PC-9 (cell line): ENCODE measurements around the gene SENP6. TPM values are rescaled to one million over a fixed set of nuclear protein-coding genes. Genes with fewer than 3 reads are reported as not detected.

Source experiments
- BruUV-seq: library from RNA; stranded (reverse); fragments of 400-500 nt; replicated peaks from 2 replicates; lab custom pipeline; 2021; lab: Mats Ljungman, UMichigan
- CTCF ChIA-PET: fragments of 300-600 bp; sonication (Branson Sonifier 250); formaldehyde crosslinking; loops from one replicate; lab custom pipeline; 2022; ENCODE audit warnings: antibody characterized with exemption; lab: Charles Lee
- POLR2A ChIA-PET: fragments of 300-600 bp; sonication (Branson Sonifier 250); formaldehyde crosslinking; loops from one replicate; lab custom pipeline; 2022; ENCODE audit warnings: antibody characterized with exemption; ENCODE audit not compliant: unreplicated experiment; lab: Charles Lee
- DNase-seq, 2 experiments: peaks; one replicate each; pipeline versions ENCODE4 v3.0.0 to v3.0.0-alpha.2; 2015 to 2022; ENCODE audit warnings: mixed read lengths in 1 of 2
- H2AFZ ChIP-seq: fragments of 200-600 bp; sonication (generic); 2 replicates; pipeline ENCODE4 v1.8.1; 2017; ENCODE audit warnings: antibody characterized with exemption
- H3F3A ChIP-seq: fragments of 200-600 bp; sonication (generic); 2 replicates; pipeline ENCODE4 v1.8.1; 2017; ENCODE audit warnings: antibody characterized with exemption, mild to moderate bottlenecking, low read depth; ENCODE audit not compliant: insufficient read depth
- H3K27ac ChIP-seq: fragments of 200-600 bp; sonication (generic); 2 replicates; pipeline ENCODE4 v1.6.1; 2016; ENCODE audit warnings: mixed run types
- H3K27me3 ChIP-seq: fragments of 200-600 bp; sonication (generic); 2 replicates; pipeline ENCODE4 v1.6.1; 2016; ENCODE audit warnings: low read depth, mixed run types; ENCODE audit not compliant: insufficient read depth
- H3K36me3 ChIP-seq: fragments of 200-600 bp; sonication (generic); 2 replicates; pipeline ENCODE4 v1.6.1; 2016; ENCODE audit warnings: low read depth, mixed run types
- H3K4me1 ChIP-seq: fragments of 200-600 bp; sonication (generic); replicated peaks from 2 replicates; pipeline ENCODE4 v1.6.1; 2016; ENCODE audit warnings: mixed run types; ENCODE audit not compliant: insufficient read depth
- H3K4me2 ChIP-seq: fragments of 200-600 bp; sonication (generic); 2 replicates; pipeline ENCODE4 v1.6.1; 2017; ENCODE audit warnings: mixed run types
- H3K4me3 ChIP-seq: fragments of 200-600 bp; sonication (generic); 2 replicates; pipeline ENCODE4 v1.6.1; 2016; ENCODE audit warnings: mixed run types
- H3K79me2 ChIP-seq: fragments of 200-600 bp; sonication (generic); 2 replicates; pipeline ENCODE4 v1.6.1; 2017; ENCODE audit warnings: low read depth, mixed run types
- H3K9me2 ChIP-seq: fragments of 200-600 bp; sonication (generic); 2 replicates; pipeline ENCODE4 v1.8.1; 2017; ENCODE audit warnings: mild to moderate bottlenecking; ENCODE audit not compliant: insufficient read depth
- H3K9me3 ChIP-seq: fragments of 200-600 bp; sonication (generic); 2 replicates; pipeline ENCODE4 v1.8.1; 2016; ENCODE audit warnings: low read depth; ENCODE audit not compliant: insufficient read depth
- H4K20me1 ChIP-seq: fragments of 200-600 bp; sonication (generic); 2 replicates; pipeline ENCODE4 v1.8.1; 2017; ENCODE audit not compliant: insufficient read depth
- CTCF ChIP-seq: fragments of 200-600 bp; sonication (generic); conservative IDR thresholded peaks from 2 replicates; pipeline ENCODE4 v1.6.1; 2017; ENCODE audit warnings: mixed run types, antibody characterized with exemption, mild to moderate bottlenecking, moderate library complexity
- EZH2 ChIP-seq: fragments of 200-600 bp; sonication (generic); IDR thresholded peaks from 2 replicates; pipeline ENCODE4 v1.8.0; 2017; ENCODE audit warnings: antibody characterized with exemption, low read depth
- intact Hi-C: fragments of 100-400 bp; cut with micrococcal nuclease; formaldehyde crosslinking; loops from one replicate; pipeline ENCODE4 v1.10.0; 2022; ENCODE audit not compliant: unreplicated experiment
- total RNA-seq: library from RNA; stranded (reverse); gene quantifications from 2 replicates; pipeline ENCODE4 v1.2.3, GENCODE V29; 2021

SENP6 gene
- total RNA-seq, 1 experiment from 2014 or later, result 70.4 TPM

GRCh38 chr6:75611702-75612375, 10.2 kb downstream of the SENP6 start:
- Histone ChIP-seq H3K9me2 (no peaks in the 10 kb centered on the region), H3K79me2 (peaks cover 100% of the 10 kb centered on the region), H3K4me1 (peaks cover 25% of the 10 kb centered on the region), H3K27me3 (no peaks in the 10 kb centered on the region), H3K9me3 (no peaks in the 10 kb centered on the region), H3K4me2 (no peak overlapping the region), H4K20me1 (peaks cover 82% of the 10 kb centered on the region), H3K36me3 (0 out of 2 replicates have a peak, but pooled peaks cover 4% of the 10 kb centered on the region), H3F3A (no peaks in the 10 kb centered on the region; the same call in 1 of the 2 replicates), H2AFZ (no peak overlapping the region), H3K27ac (no peak overlapping the region), H3K4me3 (no peak overlapping the region)
- BruUV-seq, result no TSS peak
- POLR2A ChIA-PET, result interaction anchor here (0.5 to 0.7 kb wide), 4 partner anchors 10 to 260 kb away, joined by 4 to 7 read pairs (median 5); partner anchors contain the start of gene SENP6
- TF ChIP-seq EZH2 (no peak), CTCF (no peak)
- CTCF ChIA-PET, result no interaction called here
- intact Hi-C loops, result no loop called here
- DNase-seq, result no peak

GRCh38 chr6:75612434-75612833, 10.8 kb downstream of the SENP6 start:
- BruUV-seq, result no TSS peak
- Histone ChIP-seq H3K9me3 (no peaks in the 10 kb centered on the region), H4K20me1 (peaks cover 87% of the 10 kb centered on the region), H3K4me3 (no peak overlapping the region), H3K4me2 (peak overlapping the region; percentile 4; the same call in 1 of the 2 replicates), H3K36me3 (0 out of 2 replicates have a peak, but pooled peaks cover 3% of the 10 kb centered on the region), H3K9me2 (no peaks in the 10 kb centered on the region), H2AFZ (no peak overlapping the region), H3F3A (no peaks in the 10 kb centered on the region; the same call in 1 of the 2 replicates), H3K4me1 (peaks cover 25% of the 10 kb centered on the region), H3K79me2 (peaks cover 100% of the 10 kb centered on the region), H3K27me3 (no peaks in the 10 kb centered on the region), H3K27ac (no peak overlapping the region)
- ChIA-PET CTCF (no interaction called here), POLR2A (interaction anchor here (0.5 kb wide), 3 partner anchors 10 to 261 kb away, joined by 4 to 7 read pairs (median 6); partner anchors contain the start of gene SENP6)
- no peak for DNase-seq
- intact Hi-C loops, result no loop called here
- TF ChIP-seq CTCF, result no peak
- no peak for TF ChIP-seq EZH2

GRCh38 chr6:75613056-75613501, 11.4 kb downstream of the SENP6 start:
- Histone ChIP-seq H3K27me3 (no peaks in the 10 kb centered on the region), H4K20me1 (peaks cover 88% of the 10 kb centered on the region), H3K4me1 (peaks cover 25% of the 10 kb centered on the region), H3K4me2 (no peak overlapping the region; the same call in 1 of the 2 replicates), H3F3A (no peaks in the 10 kb centered on the region; the same call in 1 of the 2 replicates), H3K79me2 (peaks cover 100% of the 10 kb centered on the region), H3K36me3 (no peaks in the 10 kb centered on the region), H3K27ac (no peak overlapping the region), H2AFZ (no peak overlapping the region), H3K9me3 (no peaks in the 10 kb centered on the region), H3K9me2 (no peaks in the 10 kb centered on the region), H3K4me3 (no peak overlapping the region)
- DNase-seq, result no peak
- no peak for TF ChIP-seq EZH2
- no peak for TF ChIP-seq CTCF
- intact Hi-C loops, result no loop called here
- ChIA-PET CTCF (interaction anchor here (0.6 kb wide), 1 partner anchor 322 kb away, joined by 4 read pairs; no protein-coding TSS in a partner anchor), POLR2A (no interaction called here)
- no TSS peak for BruUV-seq
